Adrenal gland (tissue), 5 donors: ENCODE measurements around the gene DOCK4.

Experiments
- POLR2A ChIP-seq, 2 donors: fragments of 450-650 bp; IDR thresholded peaks; one replicate each; pipeline ENCODE4 v1.6.1; 2017; ENCODE audit warnings: antibody characterized with exemption in 2 of 2, mild to moderate bottlenecking in 2 of 2, moderate library complexity in 1 of 2
- TF ChIP-seq, protein P1 (sequence below), 6 experiments: fragments of 450-650 bp in 4 of 6; fragments of 200-600 bp in 2 of 6; sonication (generic) in 1 of 6; IDR thresholded peaks; 1 replicate in 5 of 6; 2 replicates in 1 of 6; pipeline versions ENCODE4 v1.5.1 to v1.8.0; 2016 to 2021; ENCODE audit warnings: antibody characterized with exemption in 6 of 6, mild to moderate bottlenecking in 2 of 6, moderate library complexity in 1 of 6
- donor health status: DM: no; HTN: no; CAD: no.

DNA sequence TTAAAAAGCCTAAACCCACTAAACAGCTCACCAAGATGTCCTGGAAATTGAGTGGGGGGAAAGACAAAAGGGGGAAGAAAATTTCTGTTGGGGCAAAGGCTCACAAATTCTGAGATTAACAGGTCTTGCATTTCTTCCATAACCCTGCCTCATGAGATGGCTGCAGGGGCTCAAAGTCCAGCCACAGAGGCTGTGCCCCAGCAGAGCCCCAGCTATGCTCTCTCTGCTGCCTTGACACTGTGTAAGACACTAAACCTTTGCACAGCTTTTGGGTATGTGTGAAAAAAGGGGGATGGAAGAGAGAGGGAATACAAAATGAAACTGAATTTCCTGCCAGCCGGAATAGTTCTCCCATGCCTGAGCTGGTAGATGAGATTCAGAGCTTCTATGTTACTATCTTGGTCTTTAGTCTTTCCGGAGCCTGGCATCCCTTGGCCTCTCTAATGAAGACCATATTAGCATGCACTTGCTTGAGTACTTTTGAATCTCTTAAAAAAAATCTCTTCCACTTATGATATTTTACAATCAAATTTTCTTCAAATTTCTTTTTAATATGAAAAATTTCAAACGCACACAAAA, 403.9 kb downstream of the DOCK4 start:
- TF ChIP-seq, protein P1, sequence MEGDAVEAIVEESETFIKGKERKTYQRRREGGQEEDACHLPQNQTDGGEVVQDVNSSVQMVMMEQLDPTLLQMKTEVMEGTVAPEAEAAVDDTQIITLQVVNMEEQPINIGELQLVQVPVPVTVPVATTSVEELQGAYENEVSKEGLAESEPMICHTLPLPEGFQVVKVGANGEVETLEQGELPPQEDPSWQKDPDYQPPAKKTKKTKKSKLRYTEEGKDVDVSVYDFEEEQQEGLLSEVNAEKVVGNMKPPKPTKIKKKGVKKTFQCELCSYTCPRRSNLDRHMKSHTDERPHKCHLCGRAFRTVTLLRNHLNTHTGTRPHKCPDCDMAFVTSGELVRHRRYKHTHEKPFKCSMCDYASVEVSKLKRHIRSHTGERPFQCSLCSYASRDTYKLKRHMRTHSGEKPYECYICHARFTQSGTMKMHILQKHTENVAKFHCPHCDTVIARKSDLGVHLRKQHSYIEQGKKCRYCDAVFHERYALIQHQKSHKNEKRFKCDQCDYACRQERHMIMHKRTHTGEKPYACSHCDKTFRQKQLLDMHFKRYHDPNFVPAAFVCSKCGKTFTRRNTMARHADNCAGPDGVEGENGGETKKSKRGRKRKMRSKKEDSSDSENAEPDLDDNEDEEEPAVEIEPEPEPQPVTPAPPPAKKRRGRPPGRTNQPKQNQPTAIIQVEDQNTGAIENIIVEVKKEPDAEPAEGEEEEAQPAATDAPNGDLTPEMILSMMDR (IDR thresholded peaks at IDR 0.05): no peak
- no peak for TF ChIP-seq POLR2A (IDR thresholded peaks at IDR 0.05)
